Thoracic aorta (tissue), 2 donors: Measurements from ENCODE around the gene HHEX. TPM values are rescaled to one million over a fixed set of nuclear protein-coding genes. Genes with fewer than 3 reads are reported as not detected.

Experiments
- ATAC-seq: fragments of 150-250 bp; one replicate; pipeline ENCODE4 v1.8.0; 2017; ENCODE audit warnings: low read depth; ENCODE audit not compliant: insufficient number of reproducible peaks, low FRiP score
- DNase-seq: peaks from one replicate; pipeline ENCODE4 v3.0.0-alpha.2; 2020; ENCODE audit warnings: low spot score
- H3K27ac ChIP-seq, 2 donors: fragments of 200-600 bp; sonication (generic); 1 replicate in 1 of 2; 2 replicates in 1 of 2; pipeline ENCODE4 v1.5.1; 2016; ENCODE audit warnings: mild to moderate bottlenecking in 2 of 2, moderate library complexity in 2 of 2
- H3K27me3 ChIP-seq: fragments of 200-600 bp; sonication (generic); replicated peaks from 2 replicates; pipeline ENCODE4 v1.6.0; 2016; ENCODE audit warnings: mild to moderate bottlenecking; ENCODE audit not compliant: insufficient read depth
- H3K36me3 ChIP-seq: fragments of 200-600 bp; sonication (generic); one replicate; pipeline ENCODE4 v1.5.1; 2016
- H3K4me1 ChIP-seq, 2 donors: fragments of 200-600 bp; sonication (generic); 1 replicate in 1 of 2; 2 replicates in 1 of 2; pipeline versions ENCODE4 v1.5.1 to v1.6.0; 2016; ENCODE audit warnings: low read depth in 2 of 2, mild to moderate bottlenecking in 1 of 2; ENCODE audit not compliant: control insufficient read depth in 1 of 2
- H3K4me3 ChIP-seq: fragments of 200-600 bp; sonication (generic); 2 replicates; pipeline ENCODE4 v1.5.1; 2016; ENCODE audit warnings: mild to moderate bottlenecking
- H3K9me3 ChIP-seq: fragments of 200-600 bp; sonication (generic); 2 replicates; pipeline ENCODE4 v1.5.1; 2016
- CTCF ChIP-seq: fragments of 200-600 bp; sonication (generic); IDR thresholded peaks from one replicate; pipeline ENCODE4 v1.5.1; 2019; ENCODE audit warnings: antibody characterized with exemption
- total RNA-seq, 2 donors: library from RNA; depleted of rRNA; stranded (reverse); fragments of >200 nt; gene quantifications; one replicate each; pipeline versions ENCODE4 v1.1.0 to v1.2.3, GENCODE V29; 2016

HHEX gene
- total RNA-seq, 2 donors from 2014 or later = 6.2 to 10.9 TPM

GRCh38 chr10:92712016-92712889, 22.5 kb downstream of the HHEX start:
- ATAC-seq (no peak), DNase-seq (no peak)
- H3K9me3 ChIP-seq = no peaks in the 10 kb centered on the region
- H3K4me3 ChIP-seq = no peak overlapping the region
- H3K4me1 ChIP-seq = no peaks in the 10 kb centered on the region
- no peak for TF ChIP-seq CTCF
- H3K27ac ChIP-seq = no peak overlapping the region
- H3K27me3 ChIP-seq = no peaks in the 10 kb centered on the region
- no peaks in the 10 kb centered on the region for H3K36me3 ChIP-seq

GRCh38 chr10:92714152-92714845, 24.5 kb downstream of the HHEX start:
- ATAC-seq (no peak), DNase-seq (no peak)
- H3K36me3 ChIP-seq = no peaks in the 10 kb centered on the region
- no peaks in the 10 kb centered on the region for H3K4me1 ChIP-seq
- no peak for TF ChIP-seq CTCF
- no peak overlapping the region for H3K27ac ChIP-seq
- H3K27me3 ChIP-seq = no peaks in the 10 kb centered on the region
- no peak overlapping the region for H3K4me3 ChIP-seq
- no peaks in the 10 kb centered on the region for H3K9me3 ChIP-seq

- no peak overlapping the region for H3K27ac ChIP-seq
- no peak for DNase-seq
- no peak for ATAC-seq
- H3K4me3 ChIP-seq = no peak overlapping the region
- H3K9me3 ChIP-seq = no peaks in the 10 kb centered on the region
- TF ChIP-seq CTCF = no peak
- no peaks in the 10 kb centered on the region for H3K4me1 ChIP-seq
- H3K27me3 ChIP-seq = no peaks in the 10 kb centered on the region
- H3K36me3 ChIP-seq = no peaks in the 10 kb centered on the region
Measured at GRCh38 chr10:92714872-92715271, 25.1 kb downstream of the HHEX start.

- DNase-seq (no peak), ATAC-seq (no peak)
- H3K27ac ChIP-seq = no peak overlapping the region
- H3K27me3 ChIP-seq = no peaks in the 10 kb centered on the region
- H3K9me3 ChIP-seq = no peaks in the 10 kb centered on the region
- no peak overlapping the region for H3K4me3 ChIP-seq
- no peak for TF ChIP-seq CTCF
- H3K4me1 ChIP-seq = no peaks in the 10 kb centered on the region
- H3K36me3 ChIP-seq = no peaks in the 10 kb centered on the region
Measured at GRCh38 chr10:92719991-92720830, 30.5 kb downstream of the HHEX start.

GRCh38 chr10:92720831-92721165, 31.0 kb downstream of the HHEX start:
- Histone ChIP-seq H3K27ac (no peak overlapping the region), H3K36me3 (no peaks in the 10 kb centered on the region), H3K4me1 (no peaks in the 10 kb centered on the region), H3K4me3 (no peak overlapping the region), H3K27me3 (no peaks in the 10 kb centered on the region), H3K9me3 (no peaks in the 10 kb centered on the region)
- ATAC-seq (no peak), DNase-seq (no peak)
- TF ChIP-seq CTCF = no peak
